ENCODE results near the gene MPV17L2. TPM values are rescaled to one million over a fixed set of nuclear protein-coding genes. Genes with fewer than 3 reads are reported as not detected.

The MPV17L2 gene
- polyA plus RNA-seq, 1 donor from 2014 or later = 17.7 TPM

- no peaks in the 10 kb centered on the region for H3K27me3 ChIP-seq (ENCODE audit: insufficient read depth, low read depth, low read length)
- H3F3A ChIP-seq (ENCODE audit: insufficient read depth, low read length, poor library complexity, severe bottlenecking) = no peaks in the 10 kb centered on the region
- H2AFZ ChIP-seq (ENCODE audit: low read depth, low read length) = no peak overlapping the region
- no peak for TF ChIP-seq MXI1 (conservative IDR thresholded peaks at IDR 0.05; ENCODE audit: poor library complexity, severe bottlenecking)
- peak; percentile 58 for TF ChIP-seq CTCF (IDR thresholded peaks at IDR 0.05; ENCODE audit: poor library complexity, severe bottlenecking)
- TF ChIP-seq EZH2 (IDR thresholded peaks at IDR 0.05; ENCODE audit: borderline replicate concordance, insufficient read depth, low read length, poor library complexity, severe bottlenecking) = no peak
- TF ChIP-seq REST (IDR thresholded peaks at IDR 0.05; ENCODE audit: borderline replicate concordance) = no peak
- H3K79me2 ChIP-seq (replicated peaks; ENCODE audit: insufficient read depth, low read length) = no peaks in the 10 kb centered on the region
- H3K36me3 ChIP-seq (ENCODE audit: insufficient read depth, low read length) = no peaks in the 10 kb centered on the region
- no peak overlapping the region for H3K27ac ChIP-seq (ENCODE audit: low read length)
- H4K20me1 ChIP-seq (ENCODE audit: insufficient read depth) = no peaks in the 10 kb centered on the region
- H3K9me3 ChIP-seq (ENCODE audit: low read length) = no peaks in the 10 kb centered on the region
- no peak overlapping the region for H3K4me2 ChIP-seq (ENCODE audit: low read length)
- H3K9ac ChIP-seq (ENCODE audit: low read length) = no peak overlapping the region
- H3K4me3 ChIP-seq (ENCODE audit: low read length) = no peak overlapping the region
- no peaks in the 10 kb centered on the region for H3K9me2 ChIP-seq (ENCODE audit: insufficient read depth, low read length)
Observed at GRCh38 chr19:18160971-18161635, 31.9 kb upstream of the MPV17L2 start.

GRCh38 chr19:18161636-18162002, 31.4 kb upstream of the MPV17L2 start:
- H2AFZ ChIP-seq (ENCODE audit: low read depth, low read length) = no peak overlapping the region
- TF ChIP-seq CTCF (IDR thresholded peaks at IDR 0.05; ENCODE audit: poor library complexity, severe bottlenecking) = no peak
- TF ChIP-seq SMC3 (conservative IDR thresholded peaks at IDR 0.05; ENCODE audit: poor library complexity) = no peak
- TF ChIP-seq RAD21 (conservative IDR thresholded peaks at IDR 0.05) = no peak
- no peak for TF ChIP-seq TAF1 (IDR thresholded peaks at IDR 0.05; ENCODE audit: low read depth)
- TF ChIP-seq MXI1 (conservative IDR thresholded peaks at IDR 0.05; ENCODE audit: poor library complexity, severe bottlenecking) = no peak
- no peak for TF ChIP-seq REST (IDR thresholded peaks at IDR 0.05; ENCODE audit: borderline replicate concordance)
- TF ChIP-seq EP300 (conservative IDR thresholded peaks at IDR 0.05; ENCODE audit: poor library complexity, severe bottlenecking) = no peak
- no peak for TF ChIP-seq POLR2AphosphoS5 (IDR thresholded peaks at IDR 0.05)
- no peak for TF ChIP-seq EZH2 (IDR thresholded peaks at IDR 0.05; ENCODE audit: borderline replicate concordance, insufficient read depth, low read length, poor library complexity, severe bottlenecking)
- no peaks in the 10 kb centered on the region for H3K36me3 ChIP-seq (ENCODE audit: insufficient read depth, low read length)
- H3K27ac ChIP-seq (ENCODE audit: low read length) = no peak overlapping the region
- H4K20me1 ChIP-seq (ENCODE audit: insufficient read depth) = no peaks in the 10 kb centered on the region
- no peaks in the 10 kb centered on the region for H3K9me3 ChIP-seq (ENCODE audit: low read length)
- no peaks in the 10 kb centered on the region for H3K27me3 ChIP-seq (ENCODE audit: insufficient read depth, low read depth, low read length)
- no peaks in the 10 kb centered on the region for H3K79me2 ChIP-seq (replicated peaks; ENCODE audit: insufficient read depth, low read length)
- no peak overlapping the region for H3K4me2 ChIP-seq (ENCODE audit: low read length)
- H3F3A ChIP-seq (ENCODE audit: insufficient read depth, low read length, poor library complexity, severe bottlenecking) = no peaks in the 10 kb centered on the region
- no peak overlapping the region for H3K9ac ChIP-seq (ENCODE audit: low read length)
- H3K9me2 ChIP-seq (ENCODE audit: insufficient read depth, low read length) = no peaks in the 10 kb centered on the region
- H3K4me3 ChIP-seq (ENCODE audit: low read length) = no peak overlapping the region
